ENCODE measurements around the gene ZNF695.

ZNF695 gene

GRCh38 chr1:246959944-246960693 is 47.7 kb downstream of the ZNF695 start:
- DNase-seq (ENCODE audit: low read depth) = no peak

DNA sequence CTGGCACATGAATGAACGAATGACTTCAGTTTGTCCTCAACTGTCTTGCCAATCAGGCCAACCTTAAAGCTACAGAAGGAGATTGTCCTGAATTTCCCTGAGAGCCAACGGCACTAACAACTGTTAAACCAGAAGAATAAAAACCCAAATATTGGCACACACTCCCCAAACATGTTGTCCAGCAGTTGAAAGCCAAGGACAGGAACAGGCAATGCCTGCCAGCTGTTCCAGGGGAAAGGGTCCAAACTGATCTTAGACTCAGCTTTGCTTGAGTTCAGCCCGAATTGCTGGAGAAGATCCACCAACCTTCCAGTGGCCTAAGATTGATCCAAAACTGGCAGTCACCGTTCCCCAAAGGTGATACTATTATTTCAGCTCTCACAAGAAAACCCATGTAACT is 53.7 kb downstream of the ZNF695 start:
- DNase-seq (ENCODE audit: low read depth) = no peak

DNA sequence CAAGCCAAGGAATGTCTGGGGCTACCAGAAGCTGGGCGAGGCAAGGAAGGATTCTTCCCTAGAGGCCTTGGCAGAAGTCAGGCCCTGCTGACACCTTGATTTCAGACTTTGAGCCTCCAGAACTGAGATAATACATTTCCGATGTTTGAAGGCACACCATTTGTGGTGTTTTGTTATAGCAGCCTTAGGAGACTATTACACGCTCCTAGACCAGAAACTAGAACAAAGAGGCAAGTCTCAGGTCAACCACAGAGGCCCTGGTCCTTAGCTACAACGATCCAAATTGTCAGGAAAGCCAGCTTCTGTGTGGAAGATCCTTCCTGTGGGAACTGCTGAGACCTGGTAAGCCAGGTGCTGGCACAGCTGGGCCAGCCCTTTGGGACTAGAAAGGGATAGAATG is 56.4 kb downstream of the ZNF695 start:
- DNase-seq (ENCODE audit: low read depth) = no peak

GRCh38 chr1:246949956-246950355 is 57.9 kb downstream of the ZNF695 start:
- DNase-seq (ENCODE audit: low read depth) = no peak

- DNase-seq (ENCODE audit: low read depth) = no peak
These were observed 60.6 kb downstream of the ZNF695 start for GRCh38 chr1:246947255-246947654.

- DNase-seq (ENCODE audit: low read depth) = no peak
These were observed 61.5 kb downstream of the ZNF695 start for GRCh38 chr1:246946366-246946765.
